Measurements from ENCODE around the gene WNT8A.

DNA sequence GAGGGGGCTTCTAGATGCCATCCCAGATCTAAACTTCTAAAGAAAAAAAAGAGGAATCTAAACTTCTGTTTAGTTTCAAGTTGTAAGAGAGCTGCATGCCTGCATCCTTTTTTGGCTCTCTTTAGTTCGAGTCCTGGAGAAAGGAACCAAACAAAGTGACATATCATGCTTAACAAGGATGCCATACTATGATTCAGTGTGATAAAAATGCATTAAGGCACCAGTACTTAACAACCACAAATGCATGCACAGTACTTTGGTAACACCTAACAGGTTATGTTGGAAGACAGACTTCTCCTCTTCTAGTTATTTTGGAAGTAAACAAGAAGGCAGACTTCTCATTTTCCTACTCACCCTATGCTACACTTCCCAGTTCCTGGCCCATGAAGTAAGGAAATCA is 28.1 kb downstream of the WNT8A start:
- TF ChIP-seq, protein P1, sequence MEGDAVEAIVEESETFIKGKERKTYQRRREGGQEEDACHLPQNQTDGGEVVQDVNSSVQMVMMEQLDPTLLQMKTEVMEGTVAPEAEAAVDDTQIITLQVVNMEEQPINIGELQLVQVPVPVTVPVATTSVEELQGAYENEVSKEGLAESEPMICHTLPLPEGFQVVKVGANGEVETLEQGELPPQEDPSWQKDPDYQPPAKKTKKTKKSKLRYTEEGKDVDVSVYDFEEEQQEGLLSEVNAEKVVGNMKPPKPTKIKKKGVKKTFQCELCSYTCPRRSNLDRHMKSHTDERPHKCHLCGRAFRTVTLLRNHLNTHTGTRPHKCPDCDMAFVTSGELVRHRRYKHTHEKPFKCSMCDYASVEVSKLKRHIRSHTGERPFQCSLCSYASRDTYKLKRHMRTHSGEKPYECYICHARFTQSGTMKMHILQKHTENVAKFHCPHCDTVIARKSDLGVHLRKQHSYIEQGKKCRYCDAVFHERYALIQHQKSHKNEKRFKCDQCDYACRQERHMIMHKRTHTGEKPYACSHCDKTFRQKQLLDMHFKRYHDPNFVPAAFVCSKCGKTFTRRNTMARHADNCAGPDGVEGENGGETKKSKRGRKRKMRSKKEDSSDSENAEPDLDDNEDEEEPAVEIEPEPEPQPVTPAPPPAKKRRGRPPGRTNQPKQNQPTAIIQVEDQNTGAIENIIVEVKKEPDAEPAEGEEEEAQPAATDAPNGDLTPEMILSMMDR (IDR thresholded peaks at IDR 0.05 in 2 of 3, conservative IDR thresholded peaks at IDR 0.05 in 1 of 3; ENCODE audit: borderline replicate concordance in 1 of 3, insufficient read depth in 1 of 3, low read depth in 2 of 3, low read length in 2 of 3) = no peak
- TF ChIP-seq EGR1 (IDR thresholded peaks at IDR 0.05; ENCODE audit: low read depth) = no peak
- no peak for TF ChIP-seq POLR2A (IDR thresholded peaks at IDR 0.05; ENCODE audit: borderline replicate concordance, extremely low read depth, insufficient read depth, insufficient read length)
- TF ChIP-seq FOSL1 (IDR thresholded peaks at IDR 0.05; ENCODE audit: low read depth) = no peak
- TF ChIP-seq YY1 (IDR thresholded peaks at IDR 0.05; ENCODE audit: extremely low read depth, insufficient replicate concordance, low read depth, low read length) = no peak
- TF ChIP-seq CEBPB (IDR thresholded peaks at IDR 0.05; ENCODE audit: low read depth) = no peak
- no peak for TF ChIP-seq POLR2AphosphoS5 (IDR thresholded peaks at IDR 0.05; ENCODE audit: low read depth, low read length)
- no peak for TF ChIP-seq EZH2 (IDR thresholded peaks at IDR 0.05)
- TF ChIP-seq, protein P2, sequence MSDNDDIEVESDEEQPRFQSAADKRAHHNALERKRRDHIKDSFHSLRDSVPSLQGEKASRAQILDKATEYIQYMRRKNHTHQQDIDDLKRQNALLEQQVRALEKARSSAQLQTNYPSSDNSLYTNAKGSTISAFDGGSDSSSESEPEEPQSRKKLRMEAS (IDR thresholded peaks at IDR 0.05) = no peak
- no peak for TF ChIP-seq CBX3 (IDR thresholded peaks at IDR 0.05; ENCODE audit: low read depth)
- TF ChIP-seq RAD21 (IDR thresholded peaks at IDR 0.05; ENCODE audit: low read depth) = no peak
- TF ChIP-seq, protein P3, sequence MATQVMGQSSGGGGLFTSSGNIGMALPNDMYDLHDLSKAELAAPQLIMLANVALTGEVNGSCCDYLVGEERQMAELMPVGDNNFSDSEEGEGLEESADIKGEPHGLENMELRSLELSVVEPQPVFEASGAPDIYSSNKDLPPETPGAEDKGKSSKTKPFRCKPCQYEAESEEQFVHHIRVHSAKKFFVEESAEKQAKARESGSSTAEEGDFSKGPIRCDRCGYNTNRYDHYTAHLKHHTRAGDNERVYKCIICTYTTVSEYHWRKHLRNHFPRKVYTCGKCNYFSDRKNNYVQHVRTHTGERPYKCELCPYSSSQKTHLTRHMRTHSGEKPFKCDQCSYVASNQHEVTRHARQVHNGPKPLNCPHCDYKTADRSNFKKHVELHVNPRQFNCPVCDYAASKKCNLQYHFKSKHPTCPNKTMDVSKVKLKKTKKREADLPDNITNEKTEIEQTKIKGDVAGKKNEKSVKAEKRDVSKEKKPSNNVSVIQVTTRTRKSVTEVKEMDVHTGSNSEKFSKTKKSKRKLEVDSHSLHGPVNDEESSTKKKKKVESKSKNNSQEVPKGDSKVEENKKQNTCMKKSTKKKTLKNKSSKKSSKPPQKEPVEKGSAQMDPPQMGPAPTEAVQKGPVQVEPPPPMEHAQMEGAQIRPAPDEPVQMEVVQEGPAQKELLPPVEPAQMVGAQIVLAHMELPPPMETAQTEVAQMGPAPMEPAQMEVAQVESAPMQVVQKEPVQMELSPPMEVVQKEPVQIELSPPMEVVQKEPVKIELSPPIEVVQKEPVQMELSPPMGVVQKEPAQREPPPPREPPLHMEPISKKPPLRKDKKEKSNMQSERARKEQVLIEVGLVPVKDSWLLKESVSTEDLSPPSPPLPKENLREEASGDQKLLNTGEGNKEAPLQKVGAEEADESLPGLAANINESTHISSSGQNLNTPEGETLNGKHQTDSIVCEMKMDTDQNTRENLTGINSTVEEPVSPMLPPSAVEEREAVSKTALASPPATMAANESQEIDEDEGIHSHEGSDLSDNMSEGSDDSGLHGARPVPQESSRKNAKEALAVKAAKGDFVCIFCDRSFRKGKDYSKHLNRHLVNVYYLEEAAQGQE (IDR thresholded peaks at IDR 0.05; ENCODE audit: low read depth) = no peak
- TF ChIP-seq EZH2phosphoT487 (IDR thresholded peaks at IDR 0.05; ENCODE audit: borderline replicate concordance) = no peak
- TF ChIP-seq SP1 (IDR thresholded peaks at IDR 0.05; ENCODE audit: low read depth) = no peak
